GM12878 (cell line): ENCODE results near the gene PIP5KL1. TPM values are rescaled to one million over a fixed set of nuclear protein-coding genes. Genes with fewer than 3 reads are reported as not detected.
A peak's percentile ranks its signal among the peaks of the same experiment; 100 is the strongest.

ENCODE experiments used
- ATF3 ChIP-seq: IDR thresholded peaks from 2 replicates; pipeline ENCODE4 v1.6.1; 2011; ENCODE audit warnings: low read depth, mild to moderate bottlenecking, low read length, moderate library complexity, borderline replicate concordance; ENCODE audit errors: extremely low read depth
- CHD2 ChIP-seq: IDR thresholded peaks from 2 replicates; pipeline ENCODE4 v1.6.1; 2011; ENCODE audit warnings: low read depth, low read length, improper control_type of control experiment, borderline replicate concordance
- E2F4 ChIP-seq: IDR thresholded peaks from 2 replicates; pipeline ENCODE4 v1.6.1; 2012; ENCODE audit warnings: low read depth, low read length, improper control_type of control experiment
- EZH2 ChIP-seq: IDR thresholded peaks from 2 replicates; pipeline ENCODE4 v1.6.1; 2012; ENCODE audit warnings: low read depth, mild to moderate bottlenecking, control low read depth, inconsistent platforms, low read length, borderline replicate concordance; ENCODE audit not compliant: control insufficient read depth
- IRF5 ChIP-seq: fragments of 450-650 bp; IDR thresholded peaks from 2 replicates; pipeline ENCODE4 v1.6.1; 2017; ENCODE audit warnings: borderline replicate concordance
- MAX ChIP-seq: IDR thresholded peaks from 2 replicates; pipeline ENCODE4 v1.6.1; 2012; ENCODE audit warnings: low read depth, low read length, improper control_type of control experiment
- MLLT1 ChIP-seq: fragments of 450-650 bp; IDR thresholded peaks from 2 replicates; pipeline ENCODE4 v1.6.1; 2016; ENCODE audit warnings: mild to moderate bottlenecking
- MTA2 ChIP-seq: fragments of 450-650 bp; IDR thresholded peaks from 2 replicates; pipeline ENCODE4 v1.6.1; 2016; ENCODE audit warnings: low read depth, mild to moderate bottlenecking, moderate library complexity
- NBN ChIP-seq: fragments of 450-650 bp; IDR thresholded peaks from 2 replicates; pipeline ENCODE4 v1.6.1; 2016
- PBX3 ChIP-seq: IDR thresholded peaks from 2 replicates; pipeline ENCODE4 v1.6.1; 2011; ENCODE audit warnings: mild to moderate bottlenecking, low read depth, low read length, moderate library complexity; ENCODE audit not compliant: insufficient replicate concordance
- RCOR1 ChIP-seq: conservative IDR thresholded peaks from 2 replicates; pipeline ENCODE4 v1.6.1; 2012; ENCODE audit warnings: low read depth, low read length, improper control_type of control experiment
- RELA ChIP-seq: fragments of 450-650 bp; IDR thresholded peaks from 2 replicates; pipeline ENCODE4 v1.8.0; 2014; ENCODE audit warnings: borderline replicate concordance; ENCODE audit not compliant: partially characterized antibody
- RUNX3 ChIP-seq: IDR thresholded peaks from 2 replicates; pipeline ENCODE4 v1.6.1; 2012; ENCODE audit warnings: low read length, inconsistent platforms
- SMAD1 ChIP-seq: fragments of 450-650 bp; IDR thresholded peaks from 2 replicates; pipeline ENCODE4 v1.6.1; 2018; ENCODE audit warnings: mild to moderate bottlenecking, low read depth; ENCODE audit not compliant: partially characterized antibody
- TAF1 ChIP-seq: IDR thresholded peaks from 2 replicates; pipeline ENCODE4 v1.6.1; 2011; ENCODE audit warnings: mild to moderate bottlenecking, low read depth, low read length, borderline replicate concordance
- ZNF217 ChIP-seq: fragments of 450-650 bp; IDR thresholded peaks from 2 replicates; pipeline ENCODE4 v1.6.1; 2017; ENCODE audit warnings: antibody characterized with exemption, mild to moderate bottlenecking
- ZNF24 ChIP-seq: fragments of 450-650 bp; IDR thresholded peaks from 2 replicates; pipeline ENCODE4 v1.6.1; 2017; ENCODE audit warnings: antibody characterized with exemption, mild to moderate bottlenecking
- ZNF687 ChIP-seq: fragments of 450-650 bp; IDR thresholded peaks from 2 replicates; pipeline ENCODE4 v1.6.1; 2017; ENCODE audit warnings: mild to moderate bottlenecking, moderate library complexity
- polyA plus RNA-seq, 11 experiments: library from polyadenylated mRNA; depleted of rRNA in 4 of 11; unstranded in 6 of 11; stranded (reverse) in 5 of 11; fragments of >200 nt; fragmentation: Nextera tagmentation in 4 of 11; fragmentation: Illumina TruSeq in 1 of 11; extraction: Ambion mirVana in 4 of 11; extraction: Trizol in 1 of 11; gene quantifications; 1 replicate in 1 of 11; 2 replicates in 10 of 11; pipeline versions ENCODE4 v1.2.1 to v1.2.3, GENCODE V29; 2011 to 2016; ENCODE audit warnings: inconsistent platforms in 2 of 11, missing spikeins in 2 of 11, low read depth in 1 of 11
- total RNA-seq, 4 experiments: library from RNA; depleted of rRNA in 3 of 4; stranded (reverse); fragments of >200 nt in 3 of 4; fragmentation: Illumina TruSeq in 1 of 4; extraction: Trizol in 1 of 4; gene quantifications; 2 replicates each; pipeline versions ENCODE4 v1.2.1 to v1.2.3, GENCODE V29; 2013 to 2021

PIP5KL1 gene
- total and polyA plus RNA-seq, 10 of the 15 experiments (the other 5 are each of a cell fraction or from before 2014, with no cell fraction given): 0.04 to 0.67 (median 0.43) TPM; not detected in 2

- TF ChIP-seq MLLT1 (no peak), ATF3 (no peak), RCOR1 (no peak), RUNX3 (no peak), EZH2 (no peak), CHD2 (peak; percentile 62; the same call in 1 of the 2 replicates), TAF1 (peak; percentile 48; the same call in 1 of the 2 replicates), ZNF217 (no peak), ZNF687 (no peak), RELA (no peak), PBX3 (no peak), E2F4 (no peak), IRF5 (no peak), MAX (peak; percentile 12; the same call in 1 of the 2 replicates), MTA2 (no peak), ZNF24 (no peak), SMAD1 (peak; percentile 94), NBN (no peak)
Observed at GRCh38 chr9:127979333-127980059, 48.9 kb upstream of the PIP5KL1 start (continued).
